CD14-positive monocyte (primary cell): ENCODE data around the gene RAET1E. TPM values are rescaled to one million over a fixed set of nuclear protein-coding genes. Genes with fewer than 3 reads are reported as not detected.

Source experiments
- DNase-seq, 3 donors: peaks; one replicate each; pipeline ENCODE4 v3.0.0-alpha.2; 2011 to 2022
- H2AFZ ChIP-seq: 2 replicates; pipeline ENCODE4 v1.6.0; 2012; ENCODE audit warnings: mild to moderate bottlenecking, low read depth, low read length, inconsistent platforms; ENCODE audit not compliant: insufficient read depth, poor library complexity, severe bottlenecking
- H3K27ac ChIP-seq, 2 donors: 1 replicate in 1 of 2; 2 replicates in 1 of 2; pipeline ENCODE4 v1.5.1; 2012 to 2013; ENCODE audit warnings: low read length in 2 of 2, control low read depth in 1 of 2, inconsistent platforms in 1 of 2, low read depth in 1 of 2, mild to moderate bottlenecking in 1 of 2
- H3K27me3 ChIP-seq, 2 donors: one replicate each; pipeline versions ENCODE4 v1.6.0 to v1.6.1; 2011 to 2013; ENCODE audit warnings: low read length in 2 of 2; ENCODE audit not compliant: control insufficient read depth in 2 of 2, insufficient read depth in 2 of 2
- H3K36me3 ChIP-seq, 2 donors: replicated peaks in 1 of 2; 1 replicate in 1 of 2; 2 replicates in 1 of 2; pipeline versions ENCODE4 v1.5.1 to v1.6.1; 2012 to 2013; ENCODE audit warnings: low read length in 2 of 2, control low read depth in 1 of 2, inconsistent platforms in 1 of 2, mild to moderate bottlenecking in 1 of 2; ENCODE audit not compliant: insufficient read depth in 2 of 2, control insufficient read depth in 1 of 2
- H3K4me1 ChIP-seq, 2 donors: 1 replicate in 1 of 2; 2 replicates in 1 of 2; pipeline versions ENCODE4 v1.5.1 to v1.6.1; 2012 to 2013; ENCODE audit warnings: low read length in 2 of 2, control low read depth in 1 of 2, inconsistent platforms in 1 of 2, mild to moderate bottlenecking in 1 of 2, moderate library complexity in 1 of 2; ENCODE audit not compliant: insufficient read depth in 2 of 2, control insufficient read depth in 1 of 2
- H3K4me2 ChIP-seq: replicated peaks from 2 replicates; pipeline ENCODE3; 2012; ENCODE audit warnings: low read length, moderate library complexity, mild to moderate bottlenecking; ENCODE audit not compliant: poor library complexity, severe bottlenecking; ENCODE audit errors: extremely low read depth
- H3K4me3 ChIP-seq, 3 experiments: fragments of 200-600 bp in 1 of 3; sonication (generic) in 1 of 3; replicated peaks in 1 of 3; 1 replicate in 2 of 3; 2 replicates in 1 of 3; pipeline ENCODE4 v1.5.1; 2011 to 2013; ENCODE audit warnings: low read length in 3 of 3, mild to moderate bottlenecking in 3 of 3, control low read depth in 2 of 3, low read depth in 2 of 3, inconsistent platforms in 1 of 3, moderate library complexity in 1 of 3
- H3K79me2 ChIP-seq: 2 replicates; pipeline ENCODE4 v1.6.0; 2012; ENCODE audit warnings: mild to moderate bottlenecking, control low read depth, inconsistent platforms, low read length, moderate library complexity; ENCODE audit not compliant: insufficient read depth
- H3K9ac ChIP-seq: 2 replicates; pipeline ENCODE4 v1.6.0; 2017; ENCODE audit warnings: low read length, mild to moderate bottlenecking; ENCODE audit not compliant: insufficient read depth, poor library complexity, severe bottlenecking
- H3K9me3 ChIP-seq, 2 donors: replicated peaks in 1 of 2; 1 replicate in 1 of 2; 2 replicates in 1 of 2; pipeline versions ENCODE4 v1.5.1 to v1.6.1; 2012 to 2013; ENCODE audit warnings: low read length in 2 of 2, control low read depth in 1 of 2; ENCODE audit not compliant: control insufficient read depth in 1 of 2, insufficient read depth in 1 of 2
- H4K20me1 ChIP-seq: 2 replicates; pipeline ENCODE4 v1.6.0; 2012; ENCODE audit warnings: mild to moderate bottlenecking, low read length, control low read depth, moderate library complexity; ENCODE audit not compliant: insufficient read depth
- H3K27ac Mint-ChIP-seq, 7 donors: one replicate each; pipeline ENCODE4 v1.8.0; 2020; ENCODE audit warnings: mild to moderate bottlenecking in 7 of 7, mixed read lengths in 7 of 7, moderate library complexity in 6 of 7, inconsistent platforms in 2 of 7
- H3K27me3 Mint-ChIP-seq, 3 donors: one replicate each; pipeline ENCODE4 v1.8.0; 2021 to 2022; ENCODE audit warnings: low read depth in 3 of 3, mild to moderate bottlenecking in 3 of 3, mixed read lengths in 3 of 3, moderate library complexity in 3 of 3, inconsistent platforms in 1 of 3
- H3K36me3 Mint-ChIP-seq, 2 donors: one replicate each; pipeline ENCODE4 v1.8.0; 2020; ENCODE audit warnings: mixed read lengths in 2 of 2, inconsistent platforms in 1 of 2, mild to moderate bottlenecking in 1 of 2
- H3K4me1 Mint-ChIP-seq: one replicate; pipeline ENCODE4 v1.8.0; 2020; ENCODE audit warnings: mild to moderate bottlenecking, mixed read lengths
- H3K4me3 Mint-ChIP-seq, 2 donors: one replicate each; pipeline ENCODE4 v1.8.0; 2020; ENCODE audit warnings: mild to moderate bottlenecking in 2 of 2, mixed read lengths in 2 of 2, moderate library complexity in 1 of 2
- H3K9me3 Mint-ChIP-seq, 7 donors: one replicate each; pipeline ENCODE4 v1.8.0; 2020 to 2022; ENCODE audit warnings: mixed read lengths in 7 of 7, mild to moderate bottlenecking in 6 of 7, moderate library complexity in 6 of 7, inconsistent platforms in 2 of 7
- WGBS: methylation state at CpG from one replicate; pipeline ENCODE4 v1.1.5; 2013; ENCODE audit warnings: missing lambda C conversion rate; ENCODE audit not compliant: insufficient coverage; 5-methylcytosine and 5-hydroxymethylcytosine counted together
- intact Hi-C, 2 donors: fragments of 100-400 bp; cut with micrococcal nuclease; formaldehyde crosslinking; loops; one replicate each; pipeline versions ENCODE4 v1.15.0 to v1.15.1; 2023
- polyA plus RNA-seq, 3 donors: library from polyadenylated mRNA; depleted of rRNA in 1 of 3; unstranded in 2 of 3; stranded (reverse) in 1 of 3; fragments of 300-500 nt in 2 of 3; fragments of >200 nt in 1 of 3; fragmentation: Illumina TruSeq in 2 of 3; gene quantifications; 1 replicate in 2 of 3; 2 replicates in 1 of 3; pipeline ENCODE4 v1.2.3, GENCODE V29; 2012 to 2021
- TF ChIP-seq, protein P1 (sequence below): fragments of 200-600 bp; IDR thresholded peaks from one replicate; pipeline ENCODE4 v1.8.0; 2022; ENCODE audit warnings: antibody characterized with exemption, mild to moderate bottlenecking

RAET1E gene
- polyA plus RNA-seq, 3 donors: not detected

DNA sequence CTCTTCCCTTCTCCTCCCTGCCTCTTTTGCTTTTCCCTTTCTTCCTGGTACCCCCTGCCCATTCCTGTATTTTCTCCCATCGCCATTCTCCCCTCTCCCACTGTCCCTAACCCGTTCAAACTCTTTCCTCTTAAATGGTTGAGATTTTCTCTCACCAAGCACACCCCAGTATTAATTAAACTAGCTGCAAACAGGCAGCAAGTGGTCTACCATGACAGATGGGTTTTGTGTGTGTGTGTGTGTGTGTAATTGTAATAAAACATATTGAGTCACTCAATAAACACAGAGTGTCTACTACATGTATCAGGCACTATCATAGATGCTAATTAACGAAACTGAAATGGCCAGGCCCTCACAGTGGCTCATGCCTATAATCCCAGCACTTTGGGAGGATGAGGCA, 6.7 kb downstream of the RAET1E start:
- H2AFZ ChIP-seq: no peak overlapping the region
- WGBS: 89% methylated on average over 2 of the region's 3 CpGs
- TF ChIP-seq, protein P1, sequence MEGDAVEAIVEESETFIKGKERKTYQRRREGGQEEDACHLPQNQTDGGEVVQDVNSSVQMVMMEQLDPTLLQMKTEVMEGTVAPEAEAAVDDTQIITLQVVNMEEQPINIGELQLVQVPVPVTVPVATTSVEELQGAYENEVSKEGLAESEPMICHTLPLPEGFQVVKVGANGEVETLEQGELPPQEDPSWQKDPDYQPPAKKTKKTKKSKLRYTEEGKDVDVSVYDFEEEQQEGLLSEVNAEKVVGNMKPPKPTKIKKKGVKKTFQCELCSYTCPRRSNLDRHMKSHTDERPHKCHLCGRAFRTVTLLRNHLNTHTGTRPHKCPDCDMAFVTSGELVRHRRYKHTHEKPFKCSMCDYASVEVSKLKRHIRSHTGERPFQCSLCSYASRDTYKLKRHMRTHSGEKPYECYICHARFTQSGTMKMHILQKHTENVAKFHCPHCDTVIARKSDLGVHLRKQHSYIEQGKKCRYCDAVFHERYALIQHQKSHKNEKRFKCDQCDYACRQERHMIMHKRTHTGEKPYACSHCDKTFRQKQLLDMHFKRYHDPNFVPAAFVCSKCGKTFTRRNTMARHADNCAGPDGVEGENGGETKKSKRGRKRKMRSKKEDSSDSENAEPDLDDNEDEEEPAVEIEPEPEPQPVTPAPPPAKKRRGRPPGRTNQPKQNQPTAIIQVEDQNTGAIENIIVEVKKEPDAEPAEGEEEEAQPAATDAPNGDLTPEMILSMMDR: no peak

DNA sequence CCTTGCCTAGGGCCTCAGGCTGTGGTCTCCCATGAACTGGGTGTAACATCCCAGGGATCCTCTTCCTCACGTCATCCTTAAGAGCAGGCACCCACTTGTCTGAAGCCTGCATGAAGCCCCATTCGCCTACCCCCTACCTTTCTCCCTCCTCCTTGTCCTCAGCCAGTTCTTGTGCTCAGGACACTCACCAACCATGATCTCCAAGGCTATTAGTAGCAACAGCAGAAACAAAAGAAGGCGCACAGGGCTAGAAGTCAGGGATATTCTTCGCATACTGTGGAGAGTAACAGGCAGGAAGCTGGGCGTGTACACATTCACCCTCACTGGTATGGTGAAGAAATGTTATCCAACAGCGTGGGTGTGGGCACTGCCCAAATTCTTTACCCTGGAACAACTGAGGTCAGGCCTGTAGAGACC, 7.3 kb downstream of the RAET1E start:
- Histone ChIP-seq H3K4me1 (peaks cover 0 to 8% of the 10 kb centered on the region in 2 donors), H3K9me3 (no peaks in the 10 kb centered on the region), H3K9ac (no peak overlapping the region), H4K20me1 (no peaks in the 10 kb centered on the region), H3K79me2 (no peaks in the 10 kb centered on the region), H3K4me3 (no peak overlapping the region), H3K36me3 (no peaks in the 10 kb centered on the region), H2AFZ (no peak overlapping the region), H3K27ac (no peak overlapping the region), H3K4me2 (no peak overlapping the region), H3K27me3 (no peaks in the 10 kb centered on the region)
- H3K36me3 Mint-ChIP-seq: no peaks in the 10 kb centered on the region
- no peak for DNase-seq
- TF ChIP-seq, protein P1: no peak
- H3K4me3 Mint-ChIP-seq: no peak overlapping the region
- no peak overlapping the region for H3K27ac Mint-ChIP-seq
- H3K27me3 Mint-ChIP-seq: peaks cover 0 to 4% (median 2%) of the 10 kb centered on the region in 3 donors
- peaks cover 8% of the 10 kb centered on the region for H3K4me1 Mint-ChIP-seq
- intact Hi-C loops: no loop called here
- 100% methylated on average over 1 of the region's 6 CpGs for WGBS
- H3K9me3 Mint-ChIP-seq: peaks cover 0 to 3% (median 0%) of the 10 kb centered on the region in 7 donors

More for the DNA sequence above, 6.7 kb downstream of the RAET1E start:
- Mint-ChIP-seq H3K4me3 (no peak overlapping the region), H3K4me1 (peaks cover 14% of the 10 kb centered on the region), H3K36me3 (no peaks in the 10 kb centered on the region), H3K9me3 (peaks cover 0 to 3% (median 0%) of the 10 kb centered on the region in 7 donors), H3K27ac (no peak overlapping the region), H3K27me3 (peaks cover 0 to 4% (median 2%) of the 10 kb centered on the region in 3 donors)
- Histone ChIP-seq H3K4me1 (peaks cover 0 to 14% of the 10 kb centered on the region in 2 donors), H4K20me1 (no peaks in the 10 kb centered on the region), H3K27me3 (no peaks in the 10 kb centered on the region), H3K27ac (no peak overlapping the region), H3K9ac (no peak overlapping the region), H3K79me2 (no peaks in the 10 kb centered on the region), H3K4me3 (no peak overlapping the region), H3K36me3 (no peaks in the 10 kb centered on the region), H3K4me2 (no peak overlapping the region), H3K9me3 (no peaks in the 10 kb centered on the region)
- DNase-seq: no peak
- intact Hi-C loops: no loop called here
